SW 1271 (cell line): Measurements from ENCODE around the gene NTN5.

Source experiments
- DNase-seq, 2 experiments: peaks; one replicate each; lab custom pipeline; 2025; lab: John Stamatoyannopoulos, UW

Gene NTN5

GRCh38 chr19:48630296-48631063 lies 42.3 kb downstream of the NTN5 start:
- no peak for DNase-seq

- no peak for DNase-seq
Measured at GRCh38 chr19:48629599-48630295, 43.1 kb downstream of the NTN5 start.

- no peak for DNase-seq
Measured at GRCh38 chr19:48629297-48629598, 43.6 kb downstream of the NTN5 start.

DNA sequence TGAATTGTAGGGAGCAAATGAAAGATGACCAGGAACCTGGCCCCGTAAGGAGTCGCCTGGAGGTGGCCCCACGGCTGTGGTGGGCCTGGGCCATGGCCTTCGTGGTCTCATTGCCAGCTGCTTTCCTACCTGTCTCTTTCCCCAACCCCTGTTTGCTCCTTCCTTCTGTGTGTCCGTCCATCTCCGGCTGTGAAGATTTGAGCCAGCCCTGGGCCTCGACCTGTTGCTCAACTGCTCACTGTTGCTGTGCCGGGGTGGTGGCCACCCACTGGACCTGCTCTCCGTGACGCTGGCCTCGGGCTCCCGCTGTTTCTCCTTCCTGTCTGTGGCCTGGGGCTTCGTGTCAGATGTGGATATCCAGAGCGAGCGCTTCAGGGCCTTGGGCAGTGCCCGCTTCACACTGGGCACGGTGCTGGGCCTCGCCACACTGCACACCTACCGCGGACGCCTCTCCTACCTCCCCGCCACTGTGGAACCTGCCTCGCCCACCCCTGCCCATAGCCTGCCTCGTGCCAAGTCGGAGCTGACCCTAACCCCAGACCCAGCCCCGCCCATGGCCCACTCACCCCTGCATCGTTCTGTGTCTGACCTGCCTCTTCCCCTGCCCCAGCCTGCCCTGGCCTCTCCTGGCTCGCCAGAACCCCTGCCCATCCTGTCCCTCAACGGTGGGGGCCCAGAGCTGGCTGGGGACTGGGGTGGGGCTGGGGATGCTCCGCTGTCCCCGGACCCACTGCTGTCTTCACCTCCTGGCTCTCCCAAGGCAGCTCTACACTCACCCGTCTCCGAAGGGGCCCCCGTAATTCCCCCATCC lies 44.1 kb downstream of the NTN5 start:
- no peak for DNase-seq

GRCh38 chr19:48627865-48628314 lies 44.9 kb downstream of the NTN5 start:
- DNase-seq: no peak

- DNase-seq: no peak
Measured at GRCh38 chr19:48627201-48627864, 45.5 kb downstream of the NTN5 start.

GRCh38 chr19:48625891-48626327 lies 46.9 kb downstream of the NTN5 start:
- no peak for DNase-seq

- no peak for DNase-seq
Measured at GRCh38 chr19:48624791-48625723, 47.8 kb downstream of the NTN5 start.

DNA sequence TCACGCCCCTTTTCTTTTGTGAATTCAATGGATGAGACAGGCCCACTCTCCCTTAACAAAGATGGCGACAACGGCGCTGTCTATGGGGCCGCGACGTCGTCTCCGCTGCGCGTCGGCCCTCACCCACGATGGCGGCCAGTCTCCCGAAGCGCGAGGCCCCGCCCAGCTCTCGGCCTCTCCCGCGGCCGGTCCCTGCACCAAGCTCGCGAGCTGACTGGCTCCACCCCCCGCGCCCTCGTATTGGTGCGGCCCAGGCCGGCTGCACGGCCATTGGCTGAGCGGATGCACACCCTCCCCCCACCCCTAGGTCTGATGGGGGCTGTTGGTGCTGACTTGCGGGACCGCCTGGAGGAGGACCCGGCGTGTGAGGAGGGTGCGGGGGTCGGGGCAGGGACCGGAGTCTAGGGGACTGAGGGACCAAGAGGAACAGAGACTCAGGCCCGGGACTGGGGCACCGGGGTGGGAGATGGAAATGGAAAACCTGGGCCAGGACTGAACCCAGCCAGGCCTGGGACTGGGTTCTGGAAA lies 48.7 kb downstream of the NTN5 start:
- no peak for DNase-seq

DNA sequence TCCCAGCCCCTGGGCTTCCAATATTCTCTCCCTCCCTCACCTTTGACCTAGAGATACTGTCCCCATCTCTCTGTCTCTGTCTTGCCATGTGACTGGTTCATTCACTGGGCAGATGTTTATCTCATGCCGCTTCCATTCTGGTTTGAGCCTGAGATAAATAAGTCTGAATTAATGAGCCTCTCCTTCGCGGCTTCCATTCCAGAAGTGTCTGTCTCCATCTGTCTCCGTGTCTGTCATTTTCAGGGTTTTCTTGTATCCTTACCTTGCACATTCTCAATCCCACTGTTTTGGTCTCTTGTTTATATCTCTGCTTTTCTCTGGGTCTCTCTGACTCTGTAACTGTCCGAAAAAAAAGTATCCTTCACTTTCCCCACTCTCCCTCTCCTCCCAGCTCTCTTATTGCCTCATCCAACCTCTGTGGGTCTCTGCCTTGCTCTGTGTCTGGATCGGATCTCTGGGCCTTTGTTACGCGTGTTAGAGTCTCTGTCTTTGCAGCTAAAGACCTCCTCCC lies 49.2 kb downstream of the NTN5 start:
- DNase-seq: no peak

DNA sequence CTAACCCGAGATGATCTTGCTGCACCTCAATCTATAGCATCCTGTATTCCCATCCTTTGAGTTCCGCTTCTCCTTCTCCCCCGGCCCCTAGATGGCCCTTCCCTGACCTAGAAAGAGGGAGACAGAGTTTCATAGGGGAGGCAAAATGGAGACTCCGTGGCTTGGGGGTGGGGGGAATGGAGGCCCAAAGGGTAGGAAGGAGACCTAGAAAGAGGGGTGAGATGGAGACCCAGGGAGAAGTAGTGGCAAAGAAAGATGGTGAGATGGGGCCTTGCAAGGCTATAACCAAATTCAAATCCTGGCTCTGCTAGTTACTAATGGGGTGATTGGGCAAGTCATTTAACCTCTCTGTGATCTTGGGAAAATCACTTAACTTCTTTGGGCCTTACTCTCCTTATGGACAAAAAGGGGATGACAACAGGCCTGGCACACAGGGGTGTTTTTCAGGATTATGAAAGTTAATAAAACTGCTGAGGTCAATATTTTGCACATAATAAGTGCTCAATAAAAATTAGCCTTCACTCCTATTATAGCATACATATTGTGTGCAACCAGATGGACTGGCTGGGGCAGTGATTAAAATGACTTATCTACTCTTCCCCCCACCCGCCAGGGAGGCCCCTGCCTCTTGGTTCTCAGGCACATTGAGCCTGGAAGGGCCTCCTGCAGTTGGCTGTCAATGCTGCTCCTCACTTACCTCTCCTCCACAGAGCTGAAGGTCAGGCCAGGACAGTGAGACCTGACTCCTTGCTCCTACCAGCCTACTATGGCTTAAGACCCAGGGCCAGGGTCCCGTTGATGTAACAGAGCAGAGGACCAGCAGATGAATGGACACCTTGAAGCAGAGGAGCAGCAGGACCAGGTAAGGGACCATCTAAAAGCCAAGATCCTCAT lies 52.9 kb downstream of the NTN5 start:
- no peak for DNase-seq

GRCh38 chr19:48618916-48619691 lies 53.7 kb downstream of the NTN5 start, which contains the start of the genes RPL18 and SPHK2:
TSS of gene RPL18 (minus strand) at chr19:48619178. CDS start at chr19:48619143, 35 bp downstream.
TSS of gene SPHK2 (plus strand) at chr19:48619506. CDS start at chr19:48620515, 1,009 bp downstream.
- DNase-seq: peak; percentile 91 to 97

- no peak for DNase-seq
Measured at GRCh38 chr19:48618278-48618915, 54.4 kb downstream of the NTN5 start.

- no peak for DNase-seq
Measured at GRCh38 chr19:48617146-48617937, 55.5 kb downstream of the NTN5 start.

GRCh38 chr19:48616491-48617056 lies 56.2 kb downstream of the NTN5 start:
- DNase-seq: no peak

DNA sequence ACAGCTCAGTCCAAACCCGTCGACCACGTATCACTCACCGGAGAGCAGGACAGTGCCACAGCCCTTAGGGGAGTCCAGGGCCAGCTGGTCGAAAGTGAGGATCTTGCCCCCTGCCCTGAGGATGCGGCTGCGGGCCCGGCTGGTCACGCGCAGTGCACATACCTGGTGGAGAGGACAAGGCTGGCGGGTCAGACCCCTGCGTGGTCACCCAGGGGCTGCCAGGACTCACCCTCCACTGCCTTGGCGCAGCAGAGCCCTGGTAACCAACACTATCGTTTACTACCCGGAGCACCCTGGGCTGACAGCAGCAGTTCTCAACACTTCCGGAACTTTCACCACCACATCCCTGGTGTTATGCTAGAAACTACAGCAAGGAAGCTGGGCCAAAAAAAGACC lies 56.8 kb downstream of the NTN5 start:
- DNase-seq: no peak
